GM04503 (cell line): ENCODE measurements around the gene LRRC37B.
"Not testable (repeated sequence)": the region's sequence is repeated elsewhere in the genome, so short reads cannot be mapped to it uniquely, and the experiment has no call there.

Source experiments
- DNase-seq: peaks from one replicate; pipeline ENCODE4 v3.0.0-alpha.2; 2012; ENCODE audit warnings: low read depth

LRRC37B gene

DNA sequence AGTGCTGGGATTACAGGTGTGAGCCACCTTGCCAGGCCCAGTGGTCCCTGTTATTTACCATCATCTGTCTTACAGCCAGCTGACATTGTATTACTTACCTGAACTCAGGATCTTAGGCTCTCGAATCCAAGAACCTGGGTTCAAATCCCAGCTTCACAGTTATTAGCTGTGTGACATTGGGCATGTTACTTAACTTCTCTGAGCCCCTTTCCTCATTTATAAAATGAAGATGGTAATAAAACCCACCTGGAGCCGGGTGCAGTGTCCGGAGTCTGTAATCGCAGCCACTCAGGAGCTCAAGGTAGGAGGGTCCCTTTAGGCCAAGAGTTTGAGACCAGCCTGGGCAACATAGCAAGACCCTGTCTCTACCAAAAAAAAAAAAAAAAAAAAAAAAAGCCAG lies 79.7 kb downstream of the LRRC37B start:
- not testable (repeated sequence) for DNase-seq

DNA sequence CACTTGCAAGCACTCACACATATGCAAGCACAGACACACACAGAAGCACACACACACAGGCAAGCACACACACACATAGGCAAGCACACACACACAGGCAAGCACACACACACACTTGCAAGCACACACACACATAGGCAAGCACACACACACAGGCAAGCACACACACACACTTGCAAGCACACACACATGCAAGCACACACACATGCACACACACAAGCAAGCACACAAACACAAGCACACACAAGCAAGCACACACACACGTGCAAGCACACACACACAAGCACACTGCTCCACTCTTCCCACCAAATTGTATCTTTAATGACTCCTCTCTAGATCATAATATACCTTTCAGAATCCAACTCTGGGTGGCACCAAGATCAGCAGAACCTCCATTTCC lies 84.9 kb downstream of the LRRC37B start:
- not testable (repeated sequence) for DNase-seq

DNA sequence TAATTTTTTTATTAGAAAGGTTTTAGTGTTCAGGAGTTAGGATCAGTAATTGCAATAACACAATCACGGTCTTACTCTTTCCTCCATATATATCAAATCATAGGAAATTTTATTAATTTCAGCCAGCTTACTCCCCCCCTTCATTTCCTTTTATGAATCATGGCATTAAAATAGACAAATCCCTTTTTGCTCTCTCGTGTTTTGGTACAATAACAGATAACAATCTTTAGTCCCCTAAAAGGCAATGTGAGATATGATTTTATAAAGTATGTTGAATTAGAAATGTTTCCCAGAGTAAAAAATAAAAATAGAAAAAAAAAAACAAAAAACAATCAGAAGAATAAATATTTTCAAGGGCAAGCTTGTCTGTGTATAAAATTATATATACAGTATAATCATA lies 92.5 kb downstream of the LRRC37B start:
- no peak for DNase-seq

DNA sequence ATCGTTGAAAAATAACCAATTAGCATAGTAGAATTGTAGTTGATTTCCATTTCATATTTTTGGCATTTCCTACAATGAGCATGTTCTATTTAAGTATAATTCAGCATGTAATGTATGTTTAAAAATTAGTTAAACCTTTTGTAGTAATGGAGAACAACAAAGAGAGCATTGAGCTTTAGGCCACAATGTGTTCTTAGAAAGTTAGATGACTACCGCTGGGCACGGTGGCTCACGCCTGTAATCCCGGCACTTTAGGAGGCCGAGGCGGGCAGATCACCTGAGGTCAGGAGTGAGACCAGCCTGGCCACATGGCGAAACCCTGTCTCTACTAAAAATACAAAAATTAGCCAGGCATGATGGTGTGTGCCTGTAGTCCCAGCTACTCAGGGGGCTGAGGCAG lies 93.1 kb downstream of the LRRC37B start:
- not testable (repeated sequence) for DNase-seq

DNA sequence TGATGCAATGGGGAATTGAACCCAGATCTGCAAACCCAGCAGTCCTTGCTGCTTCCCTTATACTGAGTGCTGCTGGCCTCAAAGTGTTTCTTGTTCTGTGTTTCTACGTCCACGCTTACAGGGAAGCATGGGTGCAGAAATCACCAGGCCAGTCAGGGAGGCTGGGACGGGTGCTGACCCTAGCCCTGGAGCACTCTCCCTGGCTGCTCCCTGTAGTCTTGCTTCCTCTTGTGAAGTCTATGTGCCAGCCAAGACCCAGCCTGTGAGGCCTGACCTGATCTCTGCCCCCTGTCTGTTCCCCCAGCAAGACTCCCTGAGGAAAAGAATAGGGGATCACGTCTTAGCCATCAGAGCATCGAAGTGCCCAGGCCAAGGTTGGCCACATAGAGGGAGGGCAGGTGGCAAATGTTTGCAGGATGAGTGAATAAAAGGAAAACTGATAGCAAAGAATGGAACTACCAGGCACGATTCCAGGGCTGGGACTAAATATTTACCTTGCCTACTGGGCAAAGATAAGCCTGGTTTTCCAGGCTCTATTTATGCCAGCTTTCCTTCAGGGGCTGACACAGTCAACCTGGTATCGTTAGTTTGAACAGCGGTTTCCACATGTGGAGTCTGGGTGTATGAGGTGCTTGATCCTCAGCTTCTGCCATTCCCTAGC lies 93.9 kb downstream of the LRRC37B start:
- no peak for DNase-seq

DNA sequence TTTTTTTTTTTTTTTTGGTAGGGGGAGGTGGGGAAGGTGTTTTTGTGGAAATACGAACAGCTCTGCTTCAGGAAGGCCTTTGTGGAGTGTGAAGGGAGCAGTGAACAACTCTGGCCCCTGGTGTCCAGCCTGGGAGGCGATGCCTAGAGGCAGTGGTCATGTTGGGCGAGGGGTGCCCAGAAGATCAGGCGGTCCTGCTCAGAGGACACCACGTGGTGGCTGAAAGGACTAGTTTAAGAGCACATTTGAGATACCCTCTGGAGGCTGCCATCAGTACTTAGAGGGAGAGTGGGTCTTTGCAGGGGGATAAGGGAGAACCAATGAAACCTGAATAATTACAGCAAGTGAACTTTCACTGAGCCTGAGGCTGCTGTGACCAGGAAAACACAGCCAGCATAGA lies 95.0 kb downstream of the LRRC37B start:
- DNase-seq, result no peak

DNA sequence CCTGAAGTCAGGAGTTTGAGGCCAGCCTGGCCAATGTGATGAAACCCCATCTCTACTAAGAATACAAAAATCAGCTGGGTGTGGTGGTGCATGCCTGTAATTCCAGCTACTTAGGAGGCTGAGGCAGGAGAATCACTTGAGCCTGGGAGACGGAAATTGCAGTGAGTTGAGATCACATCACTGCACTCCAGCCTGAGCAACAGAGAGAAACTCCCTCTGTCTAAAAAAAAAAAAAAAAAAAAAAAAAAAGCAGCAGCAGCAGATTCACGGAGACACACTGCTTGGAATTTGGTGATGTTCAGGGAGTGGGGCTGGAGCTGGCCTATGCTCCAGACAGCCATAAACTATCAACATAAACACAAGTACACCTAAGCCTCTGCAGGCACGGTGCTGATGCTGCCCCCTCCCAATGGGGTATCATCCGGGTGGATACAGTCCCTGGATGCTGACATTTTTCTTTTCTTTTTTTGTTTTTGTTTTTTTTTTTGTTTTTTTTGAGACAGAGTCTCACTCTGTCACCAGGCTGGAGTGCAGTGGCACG lies 95.5 kb downstream of the LRRC37B start:
- DNase-seq, result peak; percentile 68
